Urinary bladder (tissue), 4 donors: ENCODE data around the gene C9orf57. TPM values are rescaled to one million over a fixed set of nuclear protein-coding genes. Genes with fewer than 3 reads are reported as not detected.

Source experiments
- DNase-seq: peaks from one replicate; pipeline ENCODE4 v3.0.0-alpha.2; 2015; ENCODE audit errors: extremely low spot score
- H3K27ac ChIP-seq: one replicate; pipeline ENCODE4 v1.5.1; 2013; ENCODE audit warnings: low read depth, mild to moderate bottlenecking, moderate library complexity
- H3K36me3 ChIP-seq: one replicate; pipeline ENCODE4 v1.6.1; 2013; ENCODE audit warnings: mild to moderate bottlenecking, moderate library complexity; ENCODE audit not compliant: insufficient read depth
- H3K4me1 ChIP-seq: one replicate; pipeline ENCODE4 v1.6.1; 2013; ENCODE audit warnings: mild to moderate bottlenecking, moderate library complexity; ENCODE audit not compliant: insufficient read depth
- H3K4me3 ChIP-seq: one replicate; pipeline ENCODE4 v1.5.1; 2013; ENCODE audit warnings: low read depth, low read length
- polyA plus RNA-seq: library from polyadenylated mRNA; stranded (reverse); fragments of 200-250 nt; gene quantifications from one replicate; pipeline ENCODE4 v1.2.3, GENCODE V29; 2013
- small RNA-seq: library from RNA; depleted of rRNA; stranded (forward); fragments of <200 nt; gene quantifications from one replicate; pipeline ENCODE3, GENCODE V24; 2014
- total RNA-seq: library from RNA; depleted of rRNA; stranded (reverse); fragments of >200 nt; gene quantifications from one replicate; pipeline ENCODE4 v1.2.3, GENCODE V29; 2014
- donor health status: healthy with polysubstance abuse.
- donor health status: healthy.

Gene C9orf57
- total and polyA plus RNA-seq, 2 donors, result not detected

- Histone ChIP-seq H3K4me1 (no peaks in the 10 kb centered on the region), H3K27ac (no peak overlapping the region), H3K36me3 (no peaks in the 10 kb centered on the region), H3K4me3 (no peak overlapping the region)
- DNase-seq, result no peak
Measured at GRCh38 chr9:72005451-72005850, 55.0 kb downstream of the C9orf57 start.

Small RNA genes within 50 kb of the gene (small RNA-seq; reads per million reads assigned to genes)
- gene HSPB1P1, result not detected

Other genes with a start within 250 kb of the C9orf57 start
- gene ABHD17B, start 149.4 kb downstream of the C9orf57 start, total RNA-seq, result 46.6 TPM
- 11.7 TPM for gene ABHD17B, start 149.4 kb downstream of the C9orf57 start, polyA plus RNA-seq
- 29.8 TPM for gene C9orf85, start 149.0 kb downstream of the C9orf57 start, total RNA-seq
- gene C9orf85, start 149.0 kb downstream of the C9orf57 start, polyA plus RNA-seq, result 11.1 TPM
- 5.4 TPM for gene GDA, start 88.8 kb upstream of the C9orf57 start, total RNA-seq
- 2.1 TPM for gene GDA, start 88.8 kb upstream of the C9orf57 start, polyA plus RNA-seq